ENCODE measurements around the gene NF2.

- TF ChIP-seq POLR2A (IDR thresholded peaks at IDR 0.05) (no peak), CTCF (IDR thresholded peaks at IDR 0.05) (no peak)
Observed at GRCh38 chr22:29738118-29738815, 134.8 kb downstream of the NF2 start.
